ENCODE results near the gene KNOP1. TPM values are rescaled to one million over a fixed set of nuclear protein-coding genes. Genes with fewer than 3 reads are reported as not detected.

The KNOP1 gene
- total RNA-seq, 3 donors from 2014 or later: 13.1 to 23.5 (median 20.7) TPM

DNA sequence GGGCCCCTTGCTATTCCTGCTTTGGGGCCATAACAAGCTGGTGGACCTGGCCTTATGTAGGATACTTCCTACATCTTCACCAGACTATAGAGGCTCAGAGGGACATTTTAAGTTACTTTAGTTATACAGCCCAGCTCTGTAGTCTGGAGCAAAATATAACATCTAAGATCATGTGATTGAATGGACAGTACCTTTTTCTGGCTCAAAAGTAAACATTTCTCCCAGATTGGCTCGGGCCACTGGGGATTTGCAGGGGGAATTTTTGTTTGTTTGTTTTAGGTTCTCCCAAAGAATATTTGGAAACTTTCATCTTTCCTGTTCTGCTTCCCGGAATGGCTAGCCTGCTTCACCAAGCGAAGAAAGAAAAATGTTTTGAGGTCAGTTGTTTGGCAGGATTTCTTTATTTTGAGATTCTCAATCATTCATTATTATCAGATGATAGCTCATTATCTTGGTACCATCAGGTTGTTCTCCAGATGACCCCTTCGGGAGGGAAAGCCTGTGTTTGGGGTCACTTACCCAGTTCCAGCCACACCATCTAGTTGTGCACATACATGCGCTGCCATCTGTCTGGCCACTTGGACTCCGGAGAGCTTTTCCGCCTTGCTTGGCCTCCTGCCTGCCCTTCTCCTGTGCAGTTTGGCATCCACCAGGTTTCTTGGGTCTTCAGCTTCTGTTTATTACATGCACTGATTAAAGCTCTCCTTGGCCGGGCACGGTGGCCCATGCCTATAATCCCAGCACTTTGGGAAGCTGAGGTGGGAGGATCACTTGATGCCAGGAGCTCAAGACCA is 17.2 kb upstream of the KNOP1 start:
- intact Hi-C loops (cut with DNase I, micrococcal nuclease): no loop called here
- no peaks in the 10 kb centered on the region for H3K9me3 ChIP-seq
- H3K4me3 ChIP-seq: no peak overlapping the region
- no peaks in the 10 kb centered on the region for H3K36me3 ChIP-seq (ENCODE audit: low read depth)
- ATAC-seq (no peak), DNase-seq (no peak)
- H3K4me1 ChIP-seq (ENCODE audit: low read depth): no peaks in the 10 kb centered on the region
- TF ChIP-seq, protein P1, sequence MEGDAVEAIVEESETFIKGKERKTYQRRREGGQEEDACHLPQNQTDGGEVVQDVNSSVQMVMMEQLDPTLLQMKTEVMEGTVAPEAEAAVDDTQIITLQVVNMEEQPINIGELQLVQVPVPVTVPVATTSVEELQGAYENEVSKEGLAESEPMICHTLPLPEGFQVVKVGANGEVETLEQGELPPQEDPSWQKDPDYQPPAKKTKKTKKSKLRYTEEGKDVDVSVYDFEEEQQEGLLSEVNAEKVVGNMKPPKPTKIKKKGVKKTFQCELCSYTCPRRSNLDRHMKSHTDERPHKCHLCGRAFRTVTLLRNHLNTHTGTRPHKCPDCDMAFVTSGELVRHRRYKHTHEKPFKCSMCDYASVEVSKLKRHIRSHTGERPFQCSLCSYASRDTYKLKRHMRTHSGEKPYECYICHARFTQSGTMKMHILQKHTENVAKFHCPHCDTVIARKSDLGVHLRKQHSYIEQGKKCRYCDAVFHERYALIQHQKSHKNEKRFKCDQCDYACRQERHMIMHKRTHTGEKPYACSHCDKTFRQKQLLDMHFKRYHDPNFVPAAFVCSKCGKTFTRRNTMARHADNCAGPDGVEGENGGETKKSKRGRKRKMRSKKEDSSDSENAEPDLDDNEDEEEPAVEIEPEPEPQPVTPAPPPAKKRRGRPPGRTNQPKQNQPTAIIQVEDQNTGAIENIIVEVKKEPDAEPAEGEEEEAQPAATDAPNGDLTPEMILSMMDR (IDR thresholded peaks at IDR 0.05): no peak

DNA sequence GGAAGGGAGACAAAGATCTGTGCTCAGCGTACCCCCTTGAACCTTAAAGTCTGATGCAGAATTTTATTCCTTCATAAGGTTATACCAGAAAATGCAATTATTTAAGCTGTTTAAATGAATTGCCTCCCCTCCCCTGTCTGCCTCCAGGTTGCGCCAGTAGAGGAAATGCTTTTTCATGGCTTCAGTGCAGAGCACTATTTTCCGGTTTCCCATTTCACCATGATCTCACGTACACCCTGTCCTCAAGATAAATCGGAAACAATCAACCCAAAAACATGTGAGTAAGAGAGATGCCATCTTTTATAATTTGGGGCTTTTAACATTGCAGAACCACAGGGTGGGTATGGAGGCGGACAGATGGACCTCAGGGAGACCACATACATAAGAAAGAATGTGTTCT is 15.5 kb upstream of the KNOP1 start:
- no peak for DNase-seq
- TF ChIP-seq, protein P1 (IDR thresholded peaks at IDR 0.05): no peak
- Histone ChIP-seq H3K4me1 (ENCODE audit: low read depth) (no peaks in the 10 kb centered on the region), H3K4me3 (no peak overlapping the region), H3K9me3 (no peaks in the 10 kb centered on the region), H3K36me3 (ENCODE audit: low read depth) (no peaks in the 10 kb centered on the region)
- intact Hi-C loops (cut with DNase I, micrococcal nuclease): no loop called here
- ATAC-seq: no peak

GRCh38 chr16:19728636-19728965 is 10.6 kb upstream of the KNOP1 start:
- no peak for DNase-seq
- no peak for ATAC-seq
- H3K4me3 ChIP-seq: no peak overlapping the region
- no peaks in the 10 kb centered on the region for H3K9me3 ChIP-seq
- TF ChIP-seq, protein P1 (IDR thresholded peaks at IDR 0.05): no peak
- H3K4me1 ChIP-seq (ENCODE audit: low read depth): no peaks in the 10 kb centered on the region
- intact Hi-C loops (cut with DNase I, micrococcal nuclease): no loop called here
- H3K36me3 ChIP-seq (ENCODE audit: low read depth): no peaks in the 10 kb centered on the region

GRCh38 chr16:19722981-19723380 is 5.0 kb upstream of the KNOP1 start:
- Histone ChIP-seq H3K4me3 (no peak overlapping the region), H3K4me1 (ENCODE audit: low read depth) (peaks cover 5% of the 10 kb centered on the region), H3K9me3 (no peaks in the 10 kb centered on the region), H3K36me3 (ENCODE audit: low read depth) (no peaks in the 10 kb centered on the region)
- ATAC-seq (no peak), DNase-seq (no peak)
- TF ChIP-seq, protein P1 (IDR thresholded peaks at IDR 0.05): no peak
- intact Hi-C loops (cut with DNase I, micrococcal nuclease): no loop called here

- DNase-seq (no peak), ATAC-seq (no peak)
- TF ChIP-seq, protein P1 (IDR thresholded peaks at IDR 0.05): no peak
- Histone ChIP-seq H3K36me3 (ENCODE audit: low read depth) (no peaks in the 10 kb centered on the region), H3K4me3 (no peak overlapping the region), H3K4me1 (ENCODE audit: low read depth) (peaks cover 5% of the 10 kb centered on the region), H3K9me3 (no peaks in the 10 kb centered on the region)
- intact Hi-C loops (cut with DNase I, micrococcal nuclease): no loop called here
Measured at GRCh38 chr16:19722269-19722952, 4.4 kb upstream of the KNOP1 start.

Data from mucosa of descending colon (tissue), 3 donors.